Prostate gland (tissue), 2 donors: ENCODE measurements around the gene SSPN. TPM values are rescaled to one million over a fixed set of nuclear protein-coding genes. Genes with fewer than 3 reads are reported as not detected.

ENCODE experiments used
- DNase-seq: peaks from one replicate; pipeline ENCODE4 v3.0.0-alpha.2; 2019; ENCODE audit warnings: low spot score
- H3K27ac ChIP-seq, 2 donors: fragments of 200-600 bp; sonication (generic); 2 replicates each; pipeline ENCODE4 v1.5.1; 2017 to 2019
- H3K27me3 ChIP-seq: fragments of 200-600 bp; sonication (generic); replicated peaks from 2 replicates; pipeline ENCODE4 v1.5.1; 2019; ENCODE audit not compliant: insufficient read depth
- H3K36me3 ChIP-seq, 2 donors: fragments of 200-600 bp; sonication (generic); 1 replicate in 1 of 2; 2 replicates in 1 of 2; pipeline versions ENCODE4 v1.5.1 to v1.8.1; 2017 to 2019
- H3K4me1 ChIP-seq: fragments of 200-600 bp; sonication (generic); replicated peaks from 2 replicates; pipeline ENCODE4 v1.5.1; 2019
- H3K4me3 ChIP-seq, 2 donors: fragments of 200-600 bp; sonication (generic); 2 replicates each; pipeline ENCODE4 v1.5.1; 2017 to 2019
- H3K9me3 ChIP-seq: fragments of 200-600 bp; sonication (generic); 2 replicates; pipeline ENCODE4 v1.5.1; 2017
- POLR2A ChIP-seq: fragments of 450-650 bp; IDR thresholded peaks from one replicate; pipeline ENCODE4 v1.6.1; 2016; ENCODE audit warnings: antibody characterized with exemption, mild to moderate bottlenecking
- POLR2AphosphoS5 ChIP-seq: sonication (generic); formaldehyde crosslinking; IDR thresholded peaks from one replicate; pipeline ENCODE4 v1.6.1; 2017; ENCODE audit warnings: antibody characterized with exemption
- WGBS: methylation state at CpG from one replicate; pipeline ENCODE4 v1.1.5; 2018; 5-methylcytosine and 5-hydroxymethylcytosine counted together
- intact Hi-C: fragments of 100-400 bp; cut with DNase I; formaldehyde crosslinking; loops from one replicate; pipeline ENCODE4 v1.14.2; 2022
- total RNA-seq, 2 donors: library from RNA; depleted of rRNA; stranded (reverse); fragments of >200 nt; gene quantifications; one replicate each; pipeline ENCODE4 v1.1.0, GENCODE V29; 2016
- TF ChIP-seq, protein P1 (sequence below), 4 experiments: fragments of 200-600 bp in 2 of 4; fragments of 450-650 bp in 2 of 4; sonication (generic) in 2 of 4; IDR thresholded peaks; 1 replicate in 3 of 4; 2 replicates in 1 of 4; pipeline ENCODE4 v1.5.1; 2016 to 2019; ENCODE audit warnings: antibody characterized with exemption in 4 of 4, mild to moderate bottlenecking in 2 of 4, moderate library complexity in 2 of 4

The SSPN gene
- total RNA-seq, 2 donors from 2014 or later: 17.0 to 29.5 TPM

DNA sequence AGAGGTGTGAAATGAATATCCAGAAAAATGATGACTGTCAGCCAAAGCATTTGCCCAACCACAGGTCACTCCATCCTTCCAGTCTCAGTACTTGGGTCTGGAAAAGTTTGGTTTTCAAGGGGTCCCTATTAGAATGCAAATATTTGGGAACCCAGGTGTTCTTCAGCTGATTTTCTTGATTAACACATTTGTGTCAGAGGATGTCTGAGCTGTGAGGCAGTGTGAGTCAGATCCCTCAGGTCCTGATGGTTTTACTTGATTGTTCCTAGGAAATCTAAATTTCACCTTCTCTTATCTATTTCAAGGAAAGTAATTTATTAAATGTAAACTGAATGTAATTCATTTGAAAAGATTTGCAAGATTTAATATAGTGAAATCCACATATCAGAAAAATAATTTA is 71.5 kb downstream of the SSPN start:
- no peaks in the 10 kb centered on the region for H3K27me3 ChIP-seq
- intact Hi-C loops: no loop called here
- no peak overlapping the region for H3K4me3 ChIP-seq
- TF ChIP-seq POLR2A (no peak), POLR2AphosphoS5 (no peak)
- TF ChIP-seq, protein P1, sequence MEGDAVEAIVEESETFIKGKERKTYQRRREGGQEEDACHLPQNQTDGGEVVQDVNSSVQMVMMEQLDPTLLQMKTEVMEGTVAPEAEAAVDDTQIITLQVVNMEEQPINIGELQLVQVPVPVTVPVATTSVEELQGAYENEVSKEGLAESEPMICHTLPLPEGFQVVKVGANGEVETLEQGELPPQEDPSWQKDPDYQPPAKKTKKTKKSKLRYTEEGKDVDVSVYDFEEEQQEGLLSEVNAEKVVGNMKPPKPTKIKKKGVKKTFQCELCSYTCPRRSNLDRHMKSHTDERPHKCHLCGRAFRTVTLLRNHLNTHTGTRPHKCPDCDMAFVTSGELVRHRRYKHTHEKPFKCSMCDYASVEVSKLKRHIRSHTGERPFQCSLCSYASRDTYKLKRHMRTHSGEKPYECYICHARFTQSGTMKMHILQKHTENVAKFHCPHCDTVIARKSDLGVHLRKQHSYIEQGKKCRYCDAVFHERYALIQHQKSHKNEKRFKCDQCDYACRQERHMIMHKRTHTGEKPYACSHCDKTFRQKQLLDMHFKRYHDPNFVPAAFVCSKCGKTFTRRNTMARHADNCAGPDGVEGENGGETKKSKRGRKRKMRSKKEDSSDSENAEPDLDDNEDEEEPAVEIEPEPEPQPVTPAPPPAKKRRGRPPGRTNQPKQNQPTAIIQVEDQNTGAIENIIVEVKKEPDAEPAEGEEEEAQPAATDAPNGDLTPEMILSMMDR (IDR thresholded peaks at IDR 0.05): no peak
- DNase-seq: no peak
- no peaks in the 10 kb centered on the region for H3K9me3 ChIP-seq
- H3K27ac ChIP-seq: no peak overlapping the region
- no peaks in the 10 kb centered on the region for H3K36me3 ChIP-seq
- no peaks in the 10 kb centered on the region for H3K4me1 ChIP-seq

DNA sequence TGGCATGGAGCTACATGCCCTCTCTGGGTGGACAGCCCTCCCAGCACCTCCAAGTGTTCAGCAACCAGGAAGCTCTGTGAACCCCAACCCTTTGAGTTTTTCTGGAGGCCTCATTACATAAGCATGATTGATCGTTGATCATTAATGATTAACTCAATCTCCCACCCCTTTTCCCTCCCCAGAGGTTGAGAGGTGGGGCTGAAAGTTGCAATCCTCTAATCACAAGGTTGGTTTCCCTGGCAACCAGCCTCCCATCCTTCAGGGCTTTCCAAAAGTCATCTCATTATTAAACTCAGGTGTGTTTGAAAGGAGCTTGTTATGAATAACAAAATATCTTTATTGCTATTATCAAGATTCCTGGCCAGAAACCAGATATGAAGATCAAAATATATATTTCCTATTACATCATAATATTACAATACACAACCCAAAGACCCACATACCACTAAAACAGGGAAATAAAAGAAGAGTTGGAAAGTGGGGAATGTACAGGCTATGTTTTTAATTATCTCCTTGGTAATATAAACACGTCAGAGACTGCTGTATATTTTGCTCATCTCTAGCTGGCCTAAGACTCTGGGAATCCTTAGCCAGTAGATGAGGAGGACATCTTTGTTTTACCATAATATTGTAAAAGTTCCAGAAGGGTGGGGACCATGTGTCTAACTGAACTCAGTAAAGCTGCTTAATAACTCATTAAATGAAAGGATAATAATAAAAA is 73.6 kb downstream of the SSPN start:
- H3K9me3 ChIP-seq: no peaks in the 10 kb centered on the region
- TF ChIP-seq POLR2AphosphoS5 (no peak), POLR2A (no peak)
- TF ChIP-seq, protein P1 (IDR thresholded peaks at IDR 0.05): no peak
- 66% methylated on average over 2 of the region's 2 CpGs for WGBS
- DNase-seq: no peak
- intact Hi-C loops: no loop called here
- no peak overlapping the region for H3K4me3 ChIP-seq
- no peaks in the 10 kb centered on the region for H3K27me3 ChIP-seq
- no peaks in the 10 kb centered on the region for H3K4me1 ChIP-seq
- H3K27ac ChIP-seq: no peak overlapping the region
- H3K36me3 ChIP-seq: no peaks in the 10 kb centered on the region

DNA sequence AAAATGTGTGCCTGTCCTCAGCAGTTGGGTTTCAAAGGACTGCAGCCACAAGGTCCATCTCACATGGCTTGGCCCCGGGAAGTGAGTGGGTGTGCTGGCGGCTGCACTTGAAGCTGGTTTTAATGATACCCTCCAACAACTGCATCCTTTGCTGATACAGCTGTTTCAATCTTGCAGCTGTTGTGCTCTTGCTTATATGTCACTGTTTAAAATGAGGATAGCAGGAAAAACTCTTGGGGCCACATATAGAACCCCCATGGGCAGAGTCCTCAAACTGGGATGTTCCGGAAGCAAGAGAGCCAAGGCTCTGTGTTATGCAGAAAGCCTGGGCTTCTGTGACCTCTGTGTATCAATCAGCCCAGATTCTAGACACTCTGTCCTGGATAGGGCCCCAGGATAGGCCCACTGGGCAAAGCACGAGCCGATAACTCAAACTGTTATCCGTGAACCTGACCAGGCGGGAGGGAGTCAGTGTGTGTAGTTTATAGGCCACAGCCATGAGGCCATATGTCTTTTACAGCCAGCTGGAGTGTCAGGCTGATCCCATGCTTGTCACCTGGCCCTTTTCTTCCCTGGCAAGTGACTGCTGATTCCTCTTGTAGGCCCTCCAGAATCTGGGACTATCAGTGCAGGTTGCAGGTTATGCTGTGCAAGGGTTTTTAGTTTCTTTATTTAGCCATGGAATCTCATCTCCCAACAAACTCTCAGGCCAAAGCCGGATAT is 74.3 kb downstream of the SSPN start:
- no peaks in the 10 kb centered on the region for H3K27me3 ChIP-seq
- no peaks in the 10 kb centered on the region for H3K9me3 ChIP-seq
- TF ChIP-seq POLR2A (no peak), POLR2AphosphoS5 (no peak)
- TF ChIP-seq, protein P1 (IDR thresholded peaks at IDR 0.05): no peak
- H3K27ac ChIP-seq: no peak overlapping the region
- WGBS: 90% methylated on average over 8 of the region's 8 CpGs
- H3K4me3 ChIP-seq: no peak overlapping the region
- intact Hi-C loops: loop anchor here (5.0 kb wide), 2 partner anchors 72 to 147 kb away; partner anchors contain the start of gene SSPN
- H3K36me3 ChIP-seq: no peaks in the 10 kb centered on the region
- no peak for DNase-seq
- H3K4me1 ChIP-seq: peaks cover 5% of the 10 kb centered on the region

DNA sequence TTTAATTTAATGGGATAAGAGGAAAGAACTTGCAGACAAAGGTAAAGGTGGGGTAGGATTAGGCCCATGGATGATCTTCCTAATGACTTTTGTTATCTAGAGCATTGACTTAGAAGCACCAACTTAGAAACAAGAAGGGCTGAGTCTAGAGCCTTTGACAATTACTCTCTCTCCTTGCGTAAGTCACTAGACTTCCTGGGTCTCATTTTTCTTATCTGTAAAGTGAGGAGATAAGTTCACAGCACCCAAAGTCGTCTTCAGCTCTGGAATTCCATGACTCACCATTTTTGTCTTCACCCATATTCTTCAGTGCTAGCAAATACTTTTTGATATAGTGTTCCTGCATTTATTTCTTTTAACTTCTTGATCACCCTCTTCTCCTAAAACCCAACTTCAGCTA is 75.7 kb downstream of the SSPN start:
- 73% methylated on average over 2 of the region's 2 CpGs for WGBS
- no peaks in the 10 kb centered on the region for H3K27me3 ChIP-seq
- intact Hi-C loops: loop anchor here (5.0 kb wide), 2 partner anchors 74 to 149 kb away; partner anchors contain the start of gene SSPN
- H3K36me3 ChIP-seq: no peaks in the 10 kb centered on the region
- H3K9me3 ChIP-seq: no peaks in the 10 kb centered on the region
- TF ChIP-seq, protein P1 (IDR thresholded peaks at IDR 0.05): no peak
- no peak for TF ChIP-seq POLR2AphosphoS5
- no peak for TF ChIP-seq POLR2A
- DNase-seq: no peak
- H3K4me1 ChIP-seq: peaks cover 5% of the 10 kb centered on the region
- no peak overlapping the region for H3K4me3 ChIP-seq
- no peak overlapping the region for H3K27ac ChIP-seq
